SK-N-SH (cell line): ENCODE data around the gene ESRP2.

Source experiments
- EP300 ChIP-seq, 2 experiments: IDR thresholded peaks; 2 replicates each; pipeline versions ENCODE4 v1.4.0 to v1.6.1; 2012; ENCODE audit warnings: borderline replicate concordance in 1 of 2, low read depth in 1 of 2, low read length in 1 of 2
- MXI1 ChIP-seq: IDR thresholded peaks from 2 replicates; pipeline ENCODE4 v1.6.1; 2012; ENCODE audit warnings: mild to moderate bottlenecking, low read depth, low read length, improper control_type of control experiment
- RFX5 ChIP-seq: IDR thresholded peaks from 2 replicates; pipeline ENCODE4 v1.6.1; 2012; ENCODE audit warnings: mild to moderate bottlenecking, improper control_type of control experiment, low read length
- TF ChIP-seq, protein P1 (sequence below): IDR thresholded peaks from 2 replicates; pipeline ENCODE4 v1.4.0; 2012; ENCODE audit warnings: low read depth, borderline replicate concordance
- TF ChIP-seq, protein P2 (sequence below): fragments of 200-600 bp; sonication (generic); IDR thresholded peaks from 2 replicates; pipeline ENCODE4 v1.6.1; 2017; ENCODE audit warnings: antibody characterized with exemption, mild to moderate bottlenecking, moderate library complexity
- TF ChIP-seq, protein P3 (sequence below): IDR thresholded peaks from 2 replicates; pipeline ENCODE4 v1.4.0; 2012; ENCODE audit warnings: low read depth
- TF ChIP-seq, protein P4 (sequence below): IDR thresholded peaks from 2 replicates; pipeline ENCODE4 v1.6.1; 2012; ENCODE audit warnings: mild to moderate bottlenecking, low read depth, low read length, moderate library complexity

DNA sequence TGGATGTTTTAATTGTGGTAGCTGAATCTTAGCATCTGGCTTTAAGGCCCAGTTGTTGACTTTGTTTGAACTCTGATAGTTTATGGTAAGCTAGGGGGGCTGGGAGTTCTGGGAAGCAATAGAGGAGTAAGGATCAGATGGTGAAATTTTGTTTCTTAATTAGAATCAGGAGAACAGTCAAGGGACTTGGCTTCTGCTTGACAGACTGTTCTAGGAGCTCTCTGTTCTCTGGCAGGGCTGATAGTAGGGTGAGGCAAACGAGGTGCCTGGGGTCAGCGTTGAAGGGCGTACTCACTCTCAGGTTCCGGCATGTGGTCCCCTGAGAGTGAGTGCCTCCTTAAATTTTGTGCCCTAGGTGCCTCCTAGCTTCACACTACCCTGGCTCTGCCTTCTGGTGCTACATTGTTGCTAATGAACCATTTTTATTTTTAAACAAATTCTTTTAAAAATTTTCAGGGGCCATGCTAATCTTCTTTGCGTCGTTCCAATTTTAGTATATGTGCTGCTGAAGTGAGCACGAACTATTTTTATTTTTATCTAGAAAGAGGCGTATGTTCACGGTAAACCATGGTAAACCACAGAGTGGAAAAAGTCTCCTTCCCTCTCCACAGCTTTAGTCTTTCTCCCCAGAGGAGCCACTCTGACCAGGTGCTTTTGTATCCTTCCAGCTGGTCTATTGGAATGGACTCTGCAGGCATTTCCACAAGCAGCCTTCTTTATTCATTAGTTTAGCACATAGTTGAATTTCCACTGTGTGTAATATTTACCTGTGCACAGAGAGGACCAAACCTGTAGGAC, 48.1 kb upstream of the ESRP2 start:
- TF ChIP-seq, protein P1, sequence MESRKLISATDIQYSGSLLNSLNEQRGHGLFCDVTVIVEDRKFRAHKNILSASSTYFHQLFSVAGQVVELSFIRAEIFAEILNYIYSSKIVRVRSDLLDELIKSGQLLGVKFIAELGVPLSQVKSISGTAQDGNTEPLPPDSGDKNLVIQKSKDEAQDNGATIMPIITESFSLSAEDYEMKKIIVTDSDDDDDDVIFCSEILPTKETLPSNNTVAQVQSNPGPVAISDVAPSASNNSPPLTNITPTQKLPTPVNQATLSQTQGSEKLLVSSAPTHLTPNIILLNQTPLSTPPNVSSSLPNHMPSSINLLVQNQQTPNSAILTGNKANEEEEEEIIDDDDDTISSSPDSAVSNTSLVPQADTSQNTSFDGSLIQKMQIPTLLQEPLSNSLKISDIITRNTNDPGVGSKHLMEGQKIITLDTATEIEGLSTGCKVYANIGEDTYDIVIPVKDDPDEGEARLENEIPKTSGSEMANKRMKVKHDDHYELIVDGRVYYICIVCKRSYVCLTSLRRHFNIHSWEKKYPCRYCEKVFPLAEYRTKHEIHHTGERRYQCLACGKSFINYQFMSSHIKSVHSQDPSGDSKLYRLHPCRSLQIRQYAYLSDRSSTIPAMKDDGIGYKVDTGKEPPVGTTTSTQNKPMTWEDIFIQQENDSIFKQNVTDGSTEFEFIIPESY: no peak
- TF ChIP-seq, protein P2, sequence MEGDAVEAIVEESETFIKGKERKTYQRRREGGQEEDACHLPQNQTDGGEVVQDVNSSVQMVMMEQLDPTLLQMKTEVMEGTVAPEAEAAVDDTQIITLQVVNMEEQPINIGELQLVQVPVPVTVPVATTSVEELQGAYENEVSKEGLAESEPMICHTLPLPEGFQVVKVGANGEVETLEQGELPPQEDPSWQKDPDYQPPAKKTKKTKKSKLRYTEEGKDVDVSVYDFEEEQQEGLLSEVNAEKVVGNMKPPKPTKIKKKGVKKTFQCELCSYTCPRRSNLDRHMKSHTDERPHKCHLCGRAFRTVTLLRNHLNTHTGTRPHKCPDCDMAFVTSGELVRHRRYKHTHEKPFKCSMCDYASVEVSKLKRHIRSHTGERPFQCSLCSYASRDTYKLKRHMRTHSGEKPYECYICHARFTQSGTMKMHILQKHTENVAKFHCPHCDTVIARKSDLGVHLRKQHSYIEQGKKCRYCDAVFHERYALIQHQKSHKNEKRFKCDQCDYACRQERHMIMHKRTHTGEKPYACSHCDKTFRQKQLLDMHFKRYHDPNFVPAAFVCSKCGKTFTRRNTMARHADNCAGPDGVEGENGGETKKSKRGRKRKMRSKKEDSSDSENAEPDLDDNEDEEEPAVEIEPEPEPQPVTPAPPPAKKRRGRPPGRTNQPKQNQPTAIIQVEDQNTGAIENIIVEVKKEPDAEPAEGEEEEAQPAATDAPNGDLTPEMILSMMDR: no peak
- TF ChIP-seq, protein P3, sequence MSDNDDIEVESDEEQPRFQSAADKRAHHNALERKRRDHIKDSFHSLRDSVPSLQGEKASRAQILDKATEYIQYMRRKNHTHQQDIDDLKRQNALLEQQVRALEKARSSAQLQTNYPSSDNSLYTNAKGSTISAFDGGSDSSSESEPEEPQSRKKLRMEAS: no peak
- TF ChIP-seq, protein P4, sequence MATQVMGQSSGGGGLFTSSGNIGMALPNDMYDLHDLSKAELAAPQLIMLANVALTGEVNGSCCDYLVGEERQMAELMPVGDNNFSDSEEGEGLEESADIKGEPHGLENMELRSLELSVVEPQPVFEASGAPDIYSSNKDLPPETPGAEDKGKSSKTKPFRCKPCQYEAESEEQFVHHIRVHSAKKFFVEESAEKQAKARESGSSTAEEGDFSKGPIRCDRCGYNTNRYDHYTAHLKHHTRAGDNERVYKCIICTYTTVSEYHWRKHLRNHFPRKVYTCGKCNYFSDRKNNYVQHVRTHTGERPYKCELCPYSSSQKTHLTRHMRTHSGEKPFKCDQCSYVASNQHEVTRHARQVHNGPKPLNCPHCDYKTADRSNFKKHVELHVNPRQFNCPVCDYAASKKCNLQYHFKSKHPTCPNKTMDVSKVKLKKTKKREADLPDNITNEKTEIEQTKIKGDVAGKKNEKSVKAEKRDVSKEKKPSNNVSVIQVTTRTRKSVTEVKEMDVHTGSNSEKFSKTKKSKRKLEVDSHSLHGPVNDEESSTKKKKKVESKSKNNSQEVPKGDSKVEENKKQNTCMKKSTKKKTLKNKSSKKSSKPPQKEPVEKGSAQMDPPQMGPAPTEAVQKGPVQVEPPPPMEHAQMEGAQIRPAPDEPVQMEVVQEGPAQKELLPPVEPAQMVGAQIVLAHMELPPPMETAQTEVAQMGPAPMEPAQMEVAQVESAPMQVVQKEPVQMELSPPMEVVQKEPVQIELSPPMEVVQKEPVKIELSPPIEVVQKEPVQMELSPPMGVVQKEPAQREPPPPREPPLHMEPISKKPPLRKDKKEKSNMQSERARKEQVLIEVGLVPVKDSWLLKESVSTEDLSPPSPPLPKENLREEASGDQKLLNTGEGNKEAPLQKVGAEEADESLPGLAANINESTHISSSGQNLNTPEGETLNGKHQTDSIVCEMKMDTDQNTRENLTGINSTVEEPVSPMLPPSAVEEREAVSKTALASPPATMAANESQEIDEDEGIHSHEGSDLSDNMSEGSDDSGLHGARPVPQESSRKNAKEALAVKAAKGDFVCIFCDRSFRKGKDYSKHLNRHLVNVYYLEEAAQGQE: no peak
- TF ChIP-seq RFX5 (no peak), MXI1 (no peak), EP300 (IDR thresholded peaks at IDR 0.05; ENCODE audit: borderline replicate concordance in 1 of 2, low read depth in 1 of 2, low read length in 1 of 2) (no peak)
